ENCODE measurements around the gene KDM5A.

GRCh38 chr12:238116-238515 is 151.0 kb downstream of the KDM5A start:
- TF ChIP-seq CTCF (IDR thresholded peaks at IDR 0.05) (no peak), POLR2A (IDR thresholded peaks at IDR 0.05) (no peak), POLR2AphosphoS5 (IDR thresholded peaks at IDR 0.05; ENCODE audit: insufficient read depth in 1 of 2, low read depth in 1 of 2) (no peak)

Measured in vagina (tissue), 2 donors.